K562 (cell line): ENCODE results near the gene KRT26.

Source experiments
- ESRRA ChIP-seq: fragments of 450-650 bp; IDR thresholded peaks from 2 replicates; pipeline ENCODE4 v1.6.1; 2014; ENCODE audit warnings: low read depth, mild to moderate bottlenecking, moderate library complexity, borderline replicate concordance
- EZH2 ChIP-seq: IDR thresholded peaks from 2 replicates; pipeline ENCODE4 v1.6.1; 2012; ENCODE audit warnings: low read depth, mild to moderate bottlenecking, inconsistent platforms, low read length, borderline replicate concordance
- GABPB1 ChIP-seq: sonication (generic); formaldehyde crosslinking; IDR thresholded peaks from 2 replicates; pipeline ENCODE4 v1.8.0; 2022; ENCODE audit warnings: mild to moderate bottlenecking, missing genetic modification reagents
- RAD21 ChIP-seq, 2 experiments: fragments of 250-450 bp in 1 of 2; fragments of 450-650 bp in 1 of 2; sonication (Bioruptor Pico) in 1 of 2; formaldehyde crosslinking in 1 of 2; IDR thresholded peaks in 1 of 2; conservative IDR thresholded peaks in 1 of 2; 2 replicates each; pipeline versions ENCODE4 v1.4.0 to v1.8.0; 2020 to 2022; ENCODE audit warnings: mild to moderate bottlenecking in 2 of 2, moderate library complexity in 1 of 2
- ZNF121 ChIP-seq: sonication (generic); formaldehyde crosslinking; conservative IDR thresholded peaks from 2 replicates; pipeline ENCODE4 v1.8.0; 2022; ENCODE audit warnings: missing genetic modification reagents
- TF ChIP-seq, protein P1 (sequence below): fragments of 250-450 bp; sonication (Bioruptor Pico); IDR thresholded peaks from 2 replicates; pipeline ENCODE4 v1.5.0; 2021; ENCODE audit warnings: mild to moderate bottlenecking, borderline replicate concordance
- TF ChIP-seq, protein P2 (sequence below), 2 experiments: fragments of 450-650 bp; IDR thresholded peaks; 2 replicates each; pipeline ENCODE4 v1.6.1; 2016; ENCODE audit warnings: mild to moderate bottlenecking in 2 of 2, borderline replicate concordance in 1 of 2, low read depth in 1 of 2, moderate library complexity in 1 of 2
- TF ChIP-seq, protein P3 (sequence below), 3 experiments: IDR thresholded peaks in 2 of 3; conservative IDR thresholded peaks in 1 of 3; 2 replicates each; pipeline ENCODE4 v1.5.1; 2011 to 2012; ENCODE audit warnings: low read length in 3 of 3, mild to moderate bottlenecking in 3 of 3, control low read depth in 2 of 3, improper control_type of control experiment in 1 of 3, inconsistent platforms in 1 of 3, low read depth in 1 of 3, mixed read lengths in 1 of 3, moderate library complexity in 1 of 3; ENCODE audit not compliant: insufficient read depth in 2 of 3

DNA sequence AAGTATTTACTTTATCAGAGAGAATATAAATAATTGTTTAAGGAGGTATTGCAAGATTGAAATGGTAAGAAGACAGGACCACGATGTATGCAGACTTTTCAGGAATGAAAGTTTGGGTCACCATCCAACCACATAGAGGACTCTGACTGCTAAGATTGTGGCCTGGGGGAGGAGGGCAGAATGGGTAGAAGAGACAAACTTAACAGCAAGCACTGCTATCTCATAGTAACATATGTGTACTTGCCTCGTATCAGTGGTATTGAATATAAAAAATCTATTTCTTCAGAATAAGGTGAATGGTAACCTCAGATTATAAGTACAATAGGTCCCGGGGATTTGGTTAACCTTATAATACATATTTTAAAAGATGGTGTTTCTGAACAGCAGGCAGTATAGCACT, 44.6 kb upstream of the KRT26 start:
- no peak for TF ChIP-seq ZNF121 (CRISPR knock-in tag)
- TF ChIP-seq, protein P1, sequence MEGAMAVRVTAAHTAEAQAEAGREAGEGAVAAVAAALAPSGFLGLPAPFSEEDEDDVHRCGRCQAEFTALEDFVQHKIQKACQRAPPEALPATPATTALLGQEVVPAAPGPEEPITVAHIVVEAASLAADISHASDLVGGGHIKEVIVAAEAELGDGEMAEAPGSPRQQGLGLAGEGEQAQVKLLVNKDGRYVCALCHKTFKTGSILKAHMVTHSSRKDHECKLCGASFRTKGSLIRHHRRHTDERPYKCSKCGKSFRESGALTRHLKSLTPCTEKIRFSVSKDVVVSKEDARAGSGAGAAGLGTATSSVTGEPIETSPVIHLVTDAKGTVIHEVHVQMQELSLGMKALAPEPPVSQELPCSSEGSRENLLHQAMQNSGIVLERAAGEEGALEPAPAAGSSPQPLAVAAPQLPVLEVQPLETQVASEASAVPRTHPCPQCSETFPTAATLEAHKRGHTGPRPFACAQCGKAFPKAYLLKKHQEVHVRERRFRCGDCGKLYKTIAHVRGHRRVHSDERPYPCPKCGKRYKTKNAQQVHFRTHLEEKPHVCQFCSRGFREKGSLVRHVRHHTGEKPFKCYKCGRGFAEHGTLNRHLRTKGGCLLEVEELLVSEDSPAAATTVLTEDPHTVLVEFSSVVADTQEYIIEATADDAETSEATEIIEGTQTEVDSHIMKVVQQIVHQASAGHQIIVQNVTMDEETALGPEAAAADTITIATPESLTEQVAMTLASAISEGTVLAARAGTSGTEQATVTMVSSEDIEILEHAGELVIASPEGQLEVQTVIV (CRISPR knock-in tag), result no peak
- no peak for TF ChIP-seq RAD21 (CRISPR knock-in tag; conservative IDR thresholded peaks at IDR 0.05 in 1 of 2, IDR thresholded peaks at IDR 0.05 in 1 of 2)
- no peak for TF ChIP-seq GABPB1 (CRISPR knock-in tag)
- TF ChIP-seq, protein P2, sequence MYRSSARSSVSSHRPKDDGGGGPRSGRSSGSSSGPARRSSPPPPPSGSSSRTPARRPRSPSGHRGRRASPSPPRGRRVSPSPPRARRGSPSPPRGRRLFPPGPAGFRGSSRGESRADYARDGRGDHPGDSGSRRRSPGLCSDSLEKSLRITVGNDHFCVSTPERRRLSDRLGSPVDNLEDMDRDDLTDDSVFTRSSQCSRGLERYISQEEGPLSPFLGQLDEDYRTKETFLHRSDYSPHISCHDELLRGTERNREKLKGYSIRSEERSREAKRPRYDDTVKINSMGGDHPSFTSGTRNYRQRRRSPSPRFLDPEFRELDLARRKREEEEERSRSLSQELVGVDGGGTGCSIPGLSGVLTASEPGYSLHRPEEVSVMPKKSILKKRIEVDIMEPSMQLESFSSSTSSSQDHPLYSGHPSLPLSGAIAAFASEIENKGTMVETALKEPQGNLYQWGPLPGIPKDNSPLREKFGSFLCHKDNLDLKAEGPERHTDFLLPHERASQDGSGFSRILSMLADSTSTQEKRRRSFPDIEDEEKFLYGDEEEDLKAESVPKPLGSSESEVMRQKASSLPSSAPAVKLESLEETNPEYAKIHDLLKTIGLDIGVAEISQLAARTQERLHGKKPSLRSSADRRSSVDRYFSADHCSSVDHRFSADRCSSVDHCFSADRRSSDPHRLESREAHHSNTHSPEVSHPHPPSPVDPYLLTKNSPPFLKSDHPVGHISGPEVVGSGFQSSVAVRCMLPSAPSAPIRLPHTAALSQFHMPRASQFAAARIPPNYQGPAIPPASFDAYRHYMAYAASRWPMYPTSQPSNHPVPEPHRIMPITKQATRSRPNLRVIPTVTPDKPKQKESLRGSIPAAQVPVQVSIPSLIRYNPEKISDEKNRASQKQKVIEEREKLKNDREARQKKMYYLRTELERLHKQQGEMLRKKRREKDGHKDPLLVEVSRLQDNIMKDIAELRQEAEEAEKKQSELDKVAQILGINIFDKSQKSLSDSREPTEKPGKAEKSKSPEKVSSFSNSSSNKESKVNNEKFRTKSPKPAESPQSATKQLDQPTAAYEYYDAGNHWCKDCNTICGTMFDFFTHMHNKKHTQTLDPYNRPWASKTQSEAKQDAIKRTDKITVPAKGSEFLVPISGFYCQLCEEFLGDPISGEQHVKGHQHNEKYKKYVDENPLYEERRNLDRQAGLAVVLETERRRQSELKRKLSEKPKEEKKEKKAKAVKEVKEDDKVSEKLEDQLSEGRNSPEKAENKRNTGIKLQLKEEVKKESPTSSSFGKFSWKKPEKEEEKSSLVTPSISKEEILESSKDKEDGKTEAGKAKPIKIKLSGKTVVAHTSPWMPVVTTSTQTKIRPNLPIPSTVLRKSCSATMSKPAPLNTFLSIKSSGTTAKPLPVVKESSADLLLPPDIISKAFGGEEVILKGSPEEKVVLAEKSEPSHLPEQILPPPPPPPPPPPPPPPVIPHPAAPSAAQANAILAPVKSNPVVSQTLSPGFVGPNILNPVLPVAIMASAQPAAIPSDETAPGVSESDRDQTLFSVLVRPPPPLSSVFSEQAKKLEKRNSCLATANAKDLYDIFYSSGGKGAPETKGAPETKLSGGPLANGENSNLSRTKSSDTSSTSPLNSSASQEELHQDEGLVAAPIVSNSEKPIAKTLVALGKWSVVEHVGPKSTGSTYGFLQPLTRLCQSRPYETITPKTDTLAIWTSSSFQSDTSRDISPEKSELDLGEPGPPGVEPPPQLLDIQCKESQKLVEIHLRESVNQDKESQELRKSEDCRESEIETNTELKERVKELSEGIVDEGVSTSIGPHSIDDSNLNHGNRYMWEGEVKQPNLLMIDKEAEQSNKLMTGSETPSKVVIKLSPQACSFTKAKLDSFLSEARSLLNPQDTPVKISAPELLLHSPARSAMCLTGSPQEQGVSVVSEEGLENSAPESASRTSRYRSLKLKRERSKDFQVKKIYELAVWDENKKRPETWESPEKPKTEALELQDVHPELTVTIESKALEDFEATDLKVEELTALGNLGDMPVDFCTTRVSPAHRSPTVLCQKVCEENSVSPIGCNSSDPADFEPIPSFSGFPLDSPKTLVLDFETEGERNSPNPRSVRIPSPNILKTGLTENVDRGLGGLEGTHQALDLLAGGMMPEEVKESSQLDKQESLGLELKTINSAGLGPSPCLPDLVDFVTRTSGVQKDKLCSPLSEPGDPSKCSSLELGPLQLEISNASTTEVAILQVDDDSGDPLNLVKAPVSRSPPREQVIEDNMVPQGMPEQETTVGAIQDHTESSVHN (IDR thresholded peaks at IDR 0.05; ENCODE audit: borderline replicate concordance in 1 of 2, low read depth in 1 of 2), result no peak
- no peak for TF ChIP-seq EZH2
- TF ChIP-seq, protein P3, sequence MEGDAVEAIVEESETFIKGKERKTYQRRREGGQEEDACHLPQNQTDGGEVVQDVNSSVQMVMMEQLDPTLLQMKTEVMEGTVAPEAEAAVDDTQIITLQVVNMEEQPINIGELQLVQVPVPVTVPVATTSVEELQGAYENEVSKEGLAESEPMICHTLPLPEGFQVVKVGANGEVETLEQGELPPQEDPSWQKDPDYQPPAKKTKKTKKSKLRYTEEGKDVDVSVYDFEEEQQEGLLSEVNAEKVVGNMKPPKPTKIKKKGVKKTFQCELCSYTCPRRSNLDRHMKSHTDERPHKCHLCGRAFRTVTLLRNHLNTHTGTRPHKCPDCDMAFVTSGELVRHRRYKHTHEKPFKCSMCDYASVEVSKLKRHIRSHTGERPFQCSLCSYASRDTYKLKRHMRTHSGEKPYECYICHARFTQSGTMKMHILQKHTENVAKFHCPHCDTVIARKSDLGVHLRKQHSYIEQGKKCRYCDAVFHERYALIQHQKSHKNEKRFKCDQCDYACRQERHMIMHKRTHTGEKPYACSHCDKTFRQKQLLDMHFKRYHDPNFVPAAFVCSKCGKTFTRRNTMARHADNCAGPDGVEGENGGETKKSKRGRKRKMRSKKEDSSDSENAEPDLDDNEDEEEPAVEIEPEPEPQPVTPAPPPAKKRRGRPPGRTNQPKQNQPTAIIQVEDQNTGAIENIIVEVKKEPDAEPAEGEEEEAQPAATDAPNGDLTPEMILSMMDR (IDR thresholded peaks at IDR 0.05 in 2 of 3, conservative IDR thresholded peaks at IDR 0.05 in 1 of 3; ENCODE audit: insufficient read depth in 2 of 3, low read depth in 1 of 3, low read length in 3 of 3), result no peak
- TF ChIP-seq ESRRA, result no peak
